Measurements from ENCODE around the gene SAPCD1.

Gene SAPCD1

GRCh38 chr6:31732029-31732428, 30.4 kb upstream of the SAPCD1 start:
- H3K4me2 ChIP-seq (ENCODE audit: low read length) = no peak overlapping the region
- H3K4me3 ChIP-seq (ENCODE audit: low read length) = no peak overlapping the region
- H3K9ac ChIP-seq (ENCODE audit: low read depth, low read length) = no peak overlapping the region
- H3K9me3 ChIP-seq (replicated peaks; ENCODE audit: low read length) = no peaks in the 10 kb centered on the region
- peaks cover 35% of the 10 kb centered on the region for H3K4me1 ChIP-seq (ENCODE audit: control insufficient read depth, insufficient read depth, low read length)
- H3K27me3 ChIP-seq (ENCODE audit: control insufficient read depth, insufficient read depth, low read length) = no peaks in the 10 kb centered on the region
- peaks cover 49% of the 10 kb centered on the region for H3K36me3 ChIP-seq (ENCODE audit: insufficient read depth, low read length)

- Histone ChIP-seq H3K9me3 (replicated peaks; ENCODE audit: low read length) (no peaks in the 10 kb centered on the region), H3K4me1 (ENCODE audit: control insufficient read depth, insufficient read depth, low read length) (peaks cover 46% of the 10 kb centered on the region)
Observed at GRCh38 chr6:31733734-31734133, 28.7 kb upstream of the SAPCD1 start.

DNA sequence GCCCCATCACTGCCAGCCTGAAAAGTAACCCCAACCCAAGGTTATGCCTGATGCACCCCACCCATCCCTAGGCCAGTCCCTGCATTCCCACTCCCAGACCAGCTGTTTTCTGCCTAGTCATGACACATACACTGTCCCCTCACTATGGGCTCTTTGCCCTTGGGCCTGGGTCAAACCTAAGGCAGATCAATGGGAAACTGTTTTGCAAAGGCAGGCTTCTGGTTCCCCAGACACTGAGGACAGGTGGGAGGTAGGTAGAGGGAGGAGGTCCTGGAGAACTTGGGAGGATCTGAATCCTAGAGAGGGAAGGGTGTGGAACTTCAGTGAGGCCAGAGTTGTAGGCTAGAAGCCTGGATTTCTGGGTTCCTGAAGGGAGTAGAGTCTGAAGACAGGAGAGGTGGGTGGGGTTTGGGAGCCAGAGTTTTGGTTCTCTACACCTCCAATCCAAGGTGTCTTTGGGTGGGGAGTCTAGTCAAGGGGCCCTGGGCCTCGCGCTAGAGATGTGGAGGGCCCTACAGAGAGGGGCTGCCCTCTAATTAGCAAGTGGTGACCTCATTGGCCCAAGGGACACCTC, 28.1 kb upstream of the SAPCD1 start:
- Histone ChIP-seq H3K4me3 (ENCODE audit: low read length) (peak overlapping the region; percentile 86), H3K36me3 (ENCODE audit: insufficient read depth, low read length) (peaks cover 38% of the 10 kb centered on the region), H3K9ac (ENCODE audit: low read depth, low read length) (peak overlapping the region; percentile 96), H3K9me3 (replicated peaks; ENCODE audit: low read length) (no peaks in the 10 kb centered on the region), H3K4me1 (ENCODE audit: control insufficient read depth, insufficient read depth, low read length) (peaks cover 48% of the 10 kb centered on the region), H3K4me2 (ENCODE audit: low read length) (peak overlapping the region; percentile 92), H3K27me3 (ENCODE audit: control insufficient read depth, insufficient read depth, low read length) (no peaks in the 10 kb centered on the region)

More at GRCh38 chr6:31733734-31734133, 28.7 kb upstream of the SAPCD1 start:
- no peaks in the 10 kb centered on the region for H3K27me3 ChIP-seq (ENCODE audit: control insufficient read depth, insufficient read depth, low read length)
- peak overlapping the region; percentile 86 for H3K4me3 ChIP-seq (ENCODE audit: low read length)
- H3K9ac ChIP-seq (ENCODE audit: low read depth, low read length) = peak overlapping the region; percentile 96
- peaks cover 38% of the 10 kb centered on the region for H3K36me3 ChIP-seq (ENCODE audit: insufficient read depth, low read length)
- peak overlapping the region; percentile 92 for H3K4me2 ChIP-seq (ENCODE audit: low read length)

DNA sequence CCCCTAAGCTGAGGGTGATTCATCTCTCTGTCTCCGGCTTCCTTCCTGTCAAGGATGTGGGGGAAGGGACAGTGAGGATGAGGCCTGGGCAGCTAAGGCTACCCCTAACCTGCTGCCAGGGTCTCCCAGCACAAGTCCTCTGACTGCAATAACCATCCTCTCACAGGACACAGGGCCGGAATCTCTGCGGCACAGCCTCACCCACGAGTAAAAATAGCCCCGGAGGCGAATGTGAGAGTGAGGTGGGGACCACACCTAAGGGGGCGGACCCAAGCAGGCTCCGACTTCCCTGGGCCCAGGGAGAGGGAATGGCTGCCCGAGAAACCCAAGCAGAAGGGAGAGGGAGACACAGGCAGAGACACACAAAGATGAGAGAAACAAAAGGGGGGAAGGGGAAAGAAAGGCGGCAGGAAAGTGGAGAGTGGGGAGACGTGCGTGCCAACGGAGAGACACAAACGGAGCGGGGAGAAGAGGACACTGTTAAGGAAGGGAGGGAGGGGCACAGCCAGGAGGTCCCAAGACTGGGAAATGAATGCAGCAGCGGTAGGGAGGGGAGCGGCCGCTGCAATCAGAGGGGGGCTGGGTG, 27.5 kb upstream of the SAPCD1 start:
- Histone ChIP-seq H3K9ac (ENCODE audit: low read depth, low read length) (peak overlapping the region; percentile 96), H3K27me3 (ENCODE audit: control insufficient read depth, insufficient read depth, low read length) (no peaks in the 10 kb centered on the region), H3K4me1 (ENCODE audit: control insufficient read depth, insufficient read depth, low read length) (peaks cover 49% of the 10 kb centered on the region), H3K4me2 (ENCODE audit: low read length) (peak overlapping the region; percentile 92), H3K36me3 (ENCODE audit: insufficient read depth, low read length) (peaks cover 38% of the 10 kb centered on the region), H3K9me3 (replicated peaks; ENCODE audit: low read length) (no peaks in the 10 kb centered on the region), H3K4me3 (ENCODE audit: low read length) (peak overlapping the region; percentile 86)

DNA sequence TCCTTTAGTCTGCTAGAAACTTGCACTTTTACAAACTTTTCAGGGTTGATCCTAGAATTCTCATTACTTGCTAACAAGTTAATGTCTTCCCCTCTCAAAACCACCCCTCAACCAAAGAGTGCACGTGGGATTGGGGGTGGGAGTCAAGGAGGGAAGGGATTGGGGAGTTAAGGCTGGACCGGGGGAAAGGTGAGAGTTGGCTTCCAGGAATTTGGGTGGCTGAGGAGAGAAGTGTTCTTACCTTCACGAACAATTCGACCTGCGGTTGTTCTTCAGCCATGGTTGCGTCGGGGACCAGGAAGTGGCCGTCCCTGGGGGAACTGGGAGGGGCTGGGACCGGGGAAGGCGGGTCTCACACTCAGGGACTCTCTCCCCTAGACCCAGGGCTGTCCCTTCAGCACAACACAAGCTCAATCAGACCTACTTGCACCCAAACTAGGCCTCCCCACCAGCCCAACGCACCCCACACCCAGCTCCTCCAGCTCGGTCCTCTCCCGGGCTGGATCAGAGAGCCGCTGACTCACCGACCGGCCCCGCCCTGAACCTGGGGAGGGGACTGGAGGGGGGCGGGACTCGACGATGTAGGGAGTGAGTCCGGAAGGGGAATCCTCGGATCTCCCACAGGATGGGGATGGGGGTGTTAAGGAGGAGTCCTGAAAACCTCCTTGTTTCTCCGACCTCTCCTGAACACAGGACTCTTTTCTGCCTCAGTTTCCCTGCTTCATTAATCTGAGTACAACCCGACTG, 26.3 kb upstream of the SAPCD1 start, which contains the start of gene CLIC1:
CLIC1 (minus strand) TSS at position 510 of the 747 bp plus-strand sequence; CDS start at position 280, 230 bp downstream.
- Histone ChIP-seq H3K9ac (ENCODE audit: low read depth, low read length) (peak within 1 kb of the TSS; percentile 96), H3K27me3 (ENCODE audit: control insufficient read depth, insufficient read depth, low read length) (no peaks in the 10 kb centered on the region), H3K9me3 (replicated peaks; ENCODE audit: low read length) (no peaks in the 10 kb centered on the region), H3K4me1 (ENCODE audit: control insufficient read depth, insufficient read depth, low read length) (peaks cover 42% of the 10 kb centered on the region), H3K4me2 (ENCODE audit: low read length) (peak within 1 kb of the TSS; percentile 92), H3K36me3 (ENCODE audit: insufficient read depth, low read length) (peaks cover 30% of the 10 kb centered on the region), H3K4me3 (ENCODE audit: low read length) (peak within 1 kb of the TSS; percentile 86)

- Histone ChIP-seq H3K4me3 (ENCODE audit: low read length) (peak overlapping the region; percentile 86), H3K9me3 (replicated peaks; ENCODE audit: low read length) (no peaks in the 10 kb centered on the region), H3K4me1 (ENCODE audit: control insufficient read depth, insufficient read depth, low read length) (peaks cover 42% of the 10 kb centered on the region), H3K27me3 (ENCODE audit: control insufficient read depth, insufficient read depth, low read length) (no peaks in the 10 kb centered on the region), H3K9ac (ENCODE audit: low read depth, low read length) (peak overlapping the region; percentile 96), H3K36me3 (ENCODE audit: insufficient read depth, low read length) (peaks cover 27% of the 10 kb centered on the region), H3K4me2 (ENCODE audit: low read length) (peak overlapping the region; percentile 92)
Observed at GRCh38 chr6:31736768-31737314, 25.6 kb upstream of the SAPCD1 start.

- H3K9ac ChIP-seq (ENCODE audit: low read depth, low read length) = peak overlapping the region; percentile 75
- no peaks in the 10 kb centered on the region for H3K9me3 ChIP-seq (replicated peaks; ENCODE audit: low read length)
- H3K36me3 ChIP-seq (ENCODE audit: insufficient read depth, low read length) = peaks cover 24% of the 10 kb centered on the region
- peaks cover 42% of the 10 kb centered on the region for H3K4me1 ChIP-seq (ENCODE audit: control insufficient read depth, insufficient read depth, low read length)
- peak overlapping the region; percentile 78 for H3K4me2 ChIP-seq (ENCODE audit: low read length)
- peak overlapping the region; percentile 51 for H3K4me3 ChIP-seq (ENCODE audit: low read length)
- H3K27me3 ChIP-seq (ENCODE audit: control insufficient read depth, insufficient read depth, low read length) = no peaks in the 10 kb centered on the region
Observed at GRCh38 chr6:31737315-31737990, 25.0 kb upstream of the SAPCD1 start.

- no peaks in the 10 kb centered on the region for H3K9me3 ChIP-seq (replicated peaks; ENCODE audit: low read length)
- peak overlapping the region; percentile 51 for H3K4me3 ChIP-seq (ENCODE audit: low read length)
- peaks cover 40% of the 10 kb centered on the region for H3K4me1 ChIP-seq (ENCODE audit: control insufficient read depth, insufficient read depth, low read length)
Observed at GRCh38 chr6:31737991-31738979, 24.2 kb upstream of the SAPCD1 start.

DNA sequence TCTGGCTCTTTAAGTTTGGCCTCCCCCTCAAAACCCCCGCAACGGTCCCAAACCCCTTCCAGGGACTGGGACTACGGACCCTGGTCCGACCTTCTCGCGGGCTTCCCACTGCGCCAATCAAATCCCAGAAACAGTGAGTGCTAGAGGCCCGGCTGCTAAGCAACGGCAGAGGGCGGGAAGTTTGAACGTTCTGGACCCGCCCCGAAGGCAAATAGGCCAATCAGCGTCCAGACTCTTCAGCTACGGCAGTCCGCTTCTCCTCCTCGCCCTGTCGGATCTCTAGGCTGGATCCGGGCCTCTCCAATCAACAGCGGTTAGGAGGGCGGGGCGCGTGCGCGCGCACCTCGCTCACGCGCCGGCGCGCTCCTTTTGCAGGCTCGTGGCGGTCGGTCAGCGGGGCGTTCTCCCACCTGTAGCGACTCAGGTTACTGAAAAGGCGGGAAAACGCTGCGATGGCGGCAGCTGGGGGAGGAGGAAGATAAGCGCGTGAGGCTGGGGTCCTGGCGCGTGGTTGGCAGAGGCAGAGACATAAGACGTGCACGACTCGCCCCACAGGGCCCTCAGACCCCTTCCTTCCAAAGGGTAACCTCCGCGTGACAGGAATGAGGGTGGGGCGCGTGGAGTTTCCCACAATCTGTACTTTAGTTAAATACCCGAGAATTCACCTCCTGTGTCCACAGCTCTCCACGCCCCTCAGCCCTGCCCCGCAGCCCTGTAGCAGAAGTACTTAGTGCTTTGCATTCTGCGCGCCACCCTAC, 22.6 kb upstream of the SAPCD1 start, which contains the start of gene MSH5:
MSH5 (plus strand) TSS at position 367 of the 758 bp plus-strand sequence. CDS start 462 bp downstream, outside the sequence.
- Histone ChIP-seq H3K4me2 (ENCODE audit: low read length) (peak within 1 kb of the TSS; percentile 97), H3K27me3 (ENCODE audit: control insufficient read depth, insufficient read depth, low read length) (no peaks in the 10 kb centered on the region), H3K36me3 (ENCODE audit: insufficient read depth, low read length) (peaks cover 8% of the 10 kb centered on the region), H3K4me1 (ENCODE audit: control insufficient read depth, insufficient read depth, low read length) (peaks cover 28% of the 10 kb centered on the region), H3K9ac (ENCODE audit: low read depth, low read length) (peak within 1 kb of the TSS; percentile 90), H3K4me3 (ENCODE audit: low read length) (peak within 1 kb of the TSS; percentile 95), H3K9me3 (replicated peaks; ENCODE audit: low read length) (no peaks in the 10 kb centered on the region)

More at GRCh38 chr6:31737991-31738979, 24.2 kb upstream of the SAPCD1 start:
- peak overlapping the region; percentile 78 for H3K4me2 ChIP-seq (ENCODE audit: low read length)
- H3K9ac ChIP-seq (ENCODE audit: low read depth, low read length) = peak overlapping the region; percentile 75
- H3K36me3 ChIP-seq (ENCODE audit: insufficient read depth, low read length) = peaks cover 21% of the 10 kb centered on the region
- H3K27me3 ChIP-seq (ENCODE audit: control insufficient read depth, insufficient read depth, low read length) = no peaks in the 10 kb centered on the region

Data from skeletal muscle satellite cell (primary cell).